ENCODE data around the gene RAB6B. TPM values are rescaled to one million over a fixed set of nuclear protein-coding genes. Genes with fewer than 3 reads are reported as not detected.

RAB6B gene
- total RNA-seq, 1 experiment from 2014 or later: 0.86 TPM

- intact Hi-C loops (cut with micrococcal nuclease; ENCODE audit: unreplicated experiment): no loop called here
- peaks cover 17% of the 10 kb centered on the region for H3K27me3 ChIP-seq (replicated peaks; ENCODE audit: insufficient read depth, low read depth, low read length, poor library complexity)
- H3K4me1 ChIP-seq (ENCODE audit: insufficient read depth, low read length, poor library complexity, severe bottlenecking): no peaks in the 10 kb centered on the region
- H3K36me3 ChIP-seq (ENCODE audit: insufficient read depth, low read length, poor library complexity, severe bottlenecking): no peaks in the 10 kb centered on the region
- no peak overlapping the region for H3K4me3 ChIP-seq (ENCODE audit: low read depth, low read length, poor library complexity, severe bottlenecking)
- DNase-seq (ENCODE audit: low spot score): no peak
- BruUV-seq (replicated peaks): no TSS peak
- H3K27ac ChIP-seq (ENCODE audit: low read depth, low read length, poor library complexity, severe bottlenecking): no peak overlapping the region
- ChIA-PET CTCF (no interaction called here), POLR2A (ENCODE audit: low non-redundant PET) (no interaction called here)
- TF ChIP-seq EZH2 (IDR thresholded peaks at IDR 0.05; ENCODE audit: borderline replicate concordance, low read depth, low read length, poor library complexity, severe bottlenecking) (no peak), CTCF (conservative IDR thresholded peaks at IDR 0.05; ENCODE audit: low read depth, low read length) (no peak)
- no peaks in the 10 kb centered on the region for H3K9me3 ChIP-seq (ENCODE audit: low read depth, low read length, poor library complexity, severe bottlenecking)
Measured at GRCh38 chr3:133882986-133883586, 12.6 kb downstream of the RAB6B start.

GRCh38 chr3:133881939-133882825 is 13.5 kb downstream of the RAB6B start:
- no TSS peak for BruUV-seq (replicated peaks)
- H3K36me3 ChIP-seq (ENCODE audit: insufficient read depth, low read length, poor library complexity, severe bottlenecking): no peaks in the 10 kb centered on the region
- peaks cover 20% of the 10 kb centered on the region for H3K27me3 ChIP-seq (replicated peaks; ENCODE audit: insufficient read depth, low read depth, low read length, poor library complexity)
- CTCF ChIA-PET: no interaction called here
- no peak for DNase-seq (ENCODE audit: low spot score)
- POLR2A ChIA-PET (ENCODE audit: low non-redundant PET): no interaction called here
- intact Hi-C loops (cut with micrococcal nuclease; ENCODE audit: unreplicated experiment): no loop called here
- no peak overlapping the region for H3K4me3 ChIP-seq (ENCODE audit: low read depth, low read length, poor library complexity, severe bottlenecking)
- H3K27ac ChIP-seq (ENCODE audit: low read depth, low read length, poor library complexity, severe bottlenecking): no peak overlapping the region
- no peaks in the 10 kb centered on the region for H3K4me1 ChIP-seq (ENCODE audit: insufficient read depth, low read length, poor library complexity, severe bottlenecking)
- no peak for TF ChIP-seq CTCF (conservative IDR thresholded peaks at IDR 0.05; ENCODE audit: low read depth, low read length)
- TF ChIP-seq EZH2 (IDR thresholded peaks at IDR 0.05; ENCODE audit: borderline replicate concordance, low read depth, low read length, poor library complexity, severe bottlenecking): no peak
- no peaks in the 10 kb centered on the region for H3K9me3 ChIP-seq (ENCODE audit: low read depth, low read length, poor library complexity, severe bottlenecking)

- H3K27me3 ChIP-seq (replicated peaks; ENCODE audit: insufficient read depth, low read depth, low read length, poor library complexity): peaks cover 24% of the 10 kb centered on the region
- no peaks in the 10 kb centered on the region for H3K36me3 ChIP-seq (ENCODE audit: insufficient read depth, low read length, poor library complexity, severe bottlenecking)
- CTCF ChIA-PET: no interaction called here
- POLR2A ChIA-PET (ENCODE audit: low non-redundant PET): no interaction called here
- no peak overlapping the region for H3K4me3 ChIP-seq (ENCODE audit: low read depth, low read length, poor library complexity, severe bottlenecking)
- no peaks in the 10 kb centered on the region for H3K4me1 ChIP-seq (ENCODE audit: insufficient read depth, low read length, poor library complexity, severe bottlenecking)
- no peaks in the 10 kb centered on the region for H3K9me3 ChIP-seq (ENCODE audit: low read depth, low read length, poor library complexity, severe bottlenecking)
- no peak overlapping the region for H3K27ac ChIP-seq (ENCODE audit: low read depth, low read length, poor library complexity, severe bottlenecking)
- no peak for DNase-seq (ENCODE audit: low spot score)
- BruUV-seq (replicated peaks): no TSS peak
- intact Hi-C loops (cut with micrococcal nuclease; ENCODE audit: unreplicated experiment): no loop called here
- TF ChIP-seq EZH2 (IDR thresholded peaks at IDR 0.05; ENCODE audit: borderline replicate concordance, low read depth, low read length, poor library complexity, severe bottlenecking): no peak
- no peak for TF ChIP-seq CTCF (conservative IDR thresholded peaks at IDR 0.05; ENCODE audit: low read depth, low read length)
Measured at GRCh38 chr3:133881492-133881891, 14.2 kb downstream of the RAB6B start.
